GM21825 (cell line): Measurements from ENCODE around the gene SERPINA5.

Experiments
- ATAC-seq: cut with Tn5 transposase; IDR thresholded peaks from one replicate; pipeline ENCODE4 v1.9.1; 2021; ENCODE audit warnings: mild to moderate bottlenecking, moderate library complexity; ENCODE audit not compliant: unreplicated experiment

The SERPINA5 gene

DNA sequence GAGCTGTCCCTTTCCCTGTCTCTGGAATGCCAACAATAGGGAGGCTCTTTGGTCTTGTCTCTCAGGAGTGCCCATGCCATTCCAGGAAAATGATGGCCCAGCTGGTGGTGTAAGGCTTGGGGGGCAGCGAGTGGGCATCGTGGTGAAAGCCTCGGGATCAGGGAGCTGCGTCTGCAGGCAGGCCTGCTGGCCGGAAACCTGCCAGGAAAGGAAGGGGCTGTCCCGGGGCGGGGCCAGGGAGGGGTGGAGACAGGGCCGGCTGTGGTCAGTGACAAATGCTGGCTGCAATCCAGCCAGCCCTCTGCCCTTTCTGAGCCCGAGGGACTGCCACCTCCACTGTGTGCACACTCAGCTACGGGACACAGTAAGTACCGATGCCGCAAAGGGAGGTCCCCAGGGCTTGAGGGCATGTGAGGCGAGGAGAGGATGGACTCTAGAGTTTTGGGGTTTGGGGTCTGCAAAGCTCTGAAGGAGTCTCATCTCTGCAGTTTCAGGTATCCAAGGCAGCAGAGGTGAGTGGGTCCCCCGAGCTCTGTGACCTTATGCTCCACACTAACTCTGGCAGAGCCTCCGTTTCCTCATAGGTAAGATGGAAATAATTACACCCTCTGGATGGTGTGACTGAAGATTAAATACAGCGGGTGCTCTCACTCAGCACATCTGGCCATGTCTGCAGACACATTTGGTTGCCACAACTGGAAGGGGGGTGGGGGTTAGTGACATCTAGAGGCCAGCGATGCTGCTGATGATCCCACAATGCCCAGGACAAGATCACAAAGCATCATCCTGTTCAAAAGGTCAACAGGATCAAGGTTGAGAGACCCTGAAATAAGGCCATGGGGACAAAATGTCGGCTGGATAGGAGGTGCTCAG, at the start of gene SERPINA5:
Gene SERPINA5, plus strand, starts transcription at position 300 of the 873 bp plus-strand sequence. CDS start 5,937 bp downstream, outside the sequence.
- ATAC-seq, result no peak

- ATAC-seq, result no peak
Observed at GRCh38 chr14:94532447-94532846, 48.8 kb upstream of the SERPINA5 start.

DNA sequence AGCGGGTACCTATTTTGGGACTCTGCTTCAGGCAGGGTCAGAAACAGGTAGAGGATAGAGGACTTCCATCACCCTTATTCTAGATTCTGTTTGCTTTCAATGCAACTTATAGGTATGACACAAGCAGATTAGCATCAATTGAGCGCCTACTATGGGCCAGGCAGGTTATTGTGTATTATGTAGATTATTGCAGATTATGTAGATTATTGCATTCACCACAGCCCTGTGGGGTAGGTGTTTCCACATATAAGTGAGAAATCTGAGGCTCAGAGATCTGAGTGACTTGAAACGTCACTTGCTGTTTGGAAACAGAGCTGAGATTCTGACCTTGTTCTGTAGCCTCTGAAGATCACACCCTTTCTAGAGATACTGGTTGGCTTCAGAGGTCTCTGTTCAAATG, 45.7 kb upstream of the SERPINA5 start:
- ATAC-seq, result no peak

- no peak for ATAC-seq
Observed at GRCh38 chr14:94536836-94537235, 44.4 kb upstream of the SERPINA5 start.

DNA sequence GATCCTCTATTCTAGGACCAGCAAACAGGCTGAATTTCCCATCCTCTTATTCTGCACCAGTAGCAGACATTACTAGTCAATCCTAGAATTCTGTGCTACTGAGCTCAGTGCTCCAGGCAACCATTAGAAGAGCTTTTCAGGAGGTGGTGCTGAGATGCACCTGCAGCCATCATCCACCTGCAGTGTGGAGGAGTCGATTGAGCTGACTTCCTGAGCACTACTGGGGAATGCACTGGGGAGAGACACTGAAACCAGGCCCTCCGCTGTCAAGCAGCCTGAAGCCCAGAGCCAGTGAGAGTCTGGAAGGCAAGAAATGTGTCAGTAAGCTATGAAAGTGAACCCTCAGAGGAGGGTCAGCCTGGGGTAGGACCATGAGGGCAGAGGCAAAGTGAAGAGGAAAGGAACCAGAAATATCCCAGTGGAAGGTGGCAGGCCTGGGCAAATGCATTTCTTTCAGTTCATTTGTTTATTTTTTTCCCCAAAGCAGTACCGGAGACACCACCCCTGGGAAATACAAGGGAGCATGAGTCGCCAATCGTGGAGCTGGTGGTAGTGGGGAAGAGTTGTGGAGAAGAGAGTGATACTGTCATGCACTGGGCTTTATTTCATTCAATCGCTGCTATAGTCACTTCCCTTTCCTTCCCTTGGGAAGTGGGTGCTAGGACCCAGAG, 43.0 kb upstream of the SERPINA5 start:
- ATAC-seq, result no peak

DNA sequence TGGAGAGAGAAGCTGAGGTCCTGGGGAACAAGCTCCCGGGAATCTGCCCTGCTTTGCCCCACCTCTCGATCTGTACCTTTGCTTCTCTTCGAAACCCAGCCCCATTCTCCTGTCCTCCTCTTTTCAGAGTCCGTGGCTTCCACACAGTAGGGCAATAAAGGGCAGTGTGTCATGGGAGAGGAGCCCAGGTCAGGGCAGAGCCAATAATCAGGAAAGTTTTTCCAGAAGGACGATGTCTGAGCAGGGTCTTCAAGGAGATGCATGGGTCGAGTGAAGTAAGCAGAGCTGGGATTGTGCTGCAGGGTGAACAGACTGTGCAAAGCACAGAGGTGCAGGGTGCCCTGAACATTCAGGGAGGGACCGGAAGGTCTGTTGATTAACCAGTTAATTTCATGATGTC, 42.0 kb upstream of the SERPINA5 start:
- no peak for ATAC-seq

GRCh38 chr14:94540031-94540794, 41.0 kb upstream of the SERPINA5 start:
- no peak for ATAC-seq

- no peak for ATAC-seq
Observed at GRCh38 chr14:94541234-94541975, 39.8 kb upstream of the SERPINA5 start.

DNA sequence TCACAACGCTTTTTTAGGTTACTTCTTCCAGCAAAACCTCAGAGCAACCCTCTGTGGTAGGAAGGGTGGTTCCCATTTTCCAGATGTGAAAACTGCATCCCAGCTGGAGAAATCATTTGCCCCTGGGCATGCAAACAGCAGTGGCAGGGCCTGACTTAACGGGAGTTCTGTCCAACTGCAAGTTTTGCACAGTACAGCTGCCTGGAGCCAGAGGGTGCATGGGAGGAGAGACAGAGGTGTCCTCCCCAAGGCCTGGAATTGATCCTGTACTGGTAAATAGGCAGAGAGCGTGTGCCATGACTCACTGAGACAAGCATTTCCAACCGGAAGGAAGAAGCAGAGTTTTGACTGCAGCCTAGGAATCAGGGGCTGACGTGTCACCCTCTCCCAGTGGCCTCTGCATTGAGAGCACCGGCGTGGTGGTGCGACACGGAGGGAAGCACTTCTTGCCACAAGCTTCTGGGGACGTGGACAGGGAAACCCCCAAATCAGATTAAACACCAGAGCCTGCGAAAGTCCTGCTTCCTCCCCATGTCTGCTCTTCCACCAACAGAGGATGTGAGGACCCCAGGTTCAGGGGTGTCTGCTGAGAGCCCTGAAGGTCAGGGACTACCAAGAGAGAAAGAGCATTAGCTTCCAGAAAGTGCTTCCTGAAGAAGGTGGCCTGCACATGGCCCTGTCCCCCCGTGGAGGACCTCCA, 39.0 kb upstream of the SERPINA5 start:
- no peak for ATAC-seq

DNA sequence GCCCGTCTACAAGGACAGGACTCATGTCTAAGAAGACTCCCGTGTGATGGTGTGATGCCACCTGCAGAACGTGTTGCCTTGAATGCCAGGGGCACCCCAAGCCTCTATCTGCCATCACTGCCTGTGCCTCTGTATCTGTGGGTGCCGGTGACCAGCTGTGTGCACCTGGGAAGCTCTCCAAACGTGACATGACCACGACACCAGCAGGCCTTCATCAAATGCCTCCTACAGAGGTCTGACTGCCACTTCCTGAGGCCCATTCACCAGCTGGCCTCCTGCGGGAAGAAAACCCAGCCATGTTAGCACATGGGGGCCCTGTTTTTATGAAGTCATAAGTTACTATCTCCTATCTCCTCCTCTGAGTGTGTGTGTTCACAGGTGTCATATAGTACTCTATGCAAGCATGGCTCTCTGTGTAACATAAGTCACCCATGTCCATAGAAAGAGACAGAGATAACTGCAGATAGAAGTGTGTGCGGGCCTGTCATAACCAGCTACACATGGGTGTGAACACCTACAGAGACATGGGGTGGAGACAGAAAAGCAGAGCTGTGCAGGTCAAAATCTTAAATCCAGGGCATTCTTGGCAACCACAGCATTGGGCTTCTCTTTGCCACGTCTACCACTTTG, 38.3 kb upstream of the SERPINA5 start:
- ATAC-seq, result no peak

DNA sequence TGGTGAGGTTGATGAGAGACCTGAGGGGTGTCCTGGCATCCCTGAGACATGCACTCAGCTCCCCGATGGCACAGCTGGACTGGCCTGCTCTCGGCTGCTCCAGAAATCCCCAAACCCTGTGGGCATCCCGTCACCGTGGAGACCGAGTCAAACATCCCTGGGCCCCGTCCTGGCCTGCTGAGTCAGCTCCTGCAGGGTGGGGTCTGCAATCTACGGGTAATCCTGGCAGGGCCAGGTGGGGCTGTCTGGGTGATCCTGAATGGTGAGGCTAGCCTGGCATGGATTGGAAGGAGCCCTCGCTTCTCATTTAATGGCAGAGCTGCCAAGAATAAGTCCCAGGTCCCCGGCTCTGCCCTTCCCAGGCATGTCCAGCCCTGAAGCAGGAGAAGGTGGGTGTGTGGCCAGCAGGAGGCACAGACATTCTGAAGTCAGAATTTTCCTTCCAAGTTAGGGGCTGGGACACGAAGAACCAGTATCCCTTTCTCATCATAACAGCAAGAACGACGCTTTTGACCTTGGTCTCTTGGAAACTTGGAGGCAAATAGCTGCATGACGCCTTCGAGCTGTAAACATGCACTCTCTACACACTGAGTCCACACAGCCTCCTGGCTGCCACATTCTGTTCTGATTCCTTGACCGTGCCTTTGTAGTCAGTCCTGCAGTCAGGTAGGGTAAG, 37.6 kb upstream of the SERPINA5 start:
- ATAC-seq, result no peak

DNA sequence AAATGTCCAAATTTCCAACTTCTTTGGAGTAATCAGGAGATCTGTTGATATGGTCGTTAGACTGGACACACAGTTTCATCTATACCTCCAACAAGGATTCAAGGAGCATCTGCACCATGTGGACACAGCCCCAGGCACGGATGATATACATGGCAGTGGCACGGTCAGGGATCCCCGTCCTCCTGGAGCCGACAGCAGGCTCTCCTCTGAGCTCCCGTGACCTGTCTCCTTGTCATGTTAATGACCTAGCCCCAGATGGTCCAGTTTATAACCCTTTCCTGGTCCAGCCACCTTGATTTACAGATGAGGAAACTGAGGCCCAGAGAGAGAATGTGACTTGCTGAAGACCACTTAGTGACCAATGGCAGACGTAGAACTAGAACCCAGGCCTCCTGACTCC, 36.5 kb upstream of the SERPINA5 start:
- no peak for ATAC-seq

DNA sequence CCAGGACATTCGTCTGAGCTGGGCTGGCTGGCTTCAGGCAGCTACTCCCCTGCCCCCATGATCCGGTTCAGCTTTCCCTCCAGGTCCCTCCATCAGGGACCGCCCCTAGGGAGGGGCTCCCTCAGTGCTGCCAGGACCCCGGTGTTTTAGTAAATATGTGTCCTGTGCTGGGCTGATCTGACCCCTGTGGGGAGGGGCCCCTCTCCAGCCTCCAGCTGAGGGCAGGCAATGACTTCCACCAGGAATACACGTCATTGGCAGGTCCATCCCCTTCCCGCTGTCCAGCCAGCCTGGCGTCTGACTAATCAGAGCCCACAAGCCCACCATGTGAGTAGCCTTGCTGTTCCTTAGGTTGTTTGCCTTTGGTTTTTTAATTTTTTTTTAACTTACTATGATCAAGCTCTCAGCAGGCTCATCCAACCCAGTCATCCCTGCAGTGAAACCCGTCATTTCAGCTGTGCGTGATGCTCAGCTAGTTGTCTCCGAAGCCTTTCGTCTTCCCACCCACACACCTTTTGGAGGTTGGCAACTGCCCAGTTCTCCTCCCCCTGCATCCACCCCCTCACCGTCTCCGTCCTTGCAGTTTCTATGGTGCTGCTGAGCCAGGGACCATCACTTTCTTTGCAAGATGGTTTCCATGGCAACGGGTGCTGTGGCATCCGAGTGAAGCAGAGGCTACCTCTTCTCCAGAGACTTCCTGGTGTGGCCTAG, 35.9 kb upstream of the SERPINA5 start:
- ATAC-seq, result no peak

GRCh38 chr14:94547151-94547680, 34.0 kb upstream of the SERPINA5 start:
- no peak for ATAC-seq

- no peak for ATAC-seq
Observed at GRCh38 chr14:94547726-94548125, 33.5 kb upstream of the SERPINA5 start.

DNA sequence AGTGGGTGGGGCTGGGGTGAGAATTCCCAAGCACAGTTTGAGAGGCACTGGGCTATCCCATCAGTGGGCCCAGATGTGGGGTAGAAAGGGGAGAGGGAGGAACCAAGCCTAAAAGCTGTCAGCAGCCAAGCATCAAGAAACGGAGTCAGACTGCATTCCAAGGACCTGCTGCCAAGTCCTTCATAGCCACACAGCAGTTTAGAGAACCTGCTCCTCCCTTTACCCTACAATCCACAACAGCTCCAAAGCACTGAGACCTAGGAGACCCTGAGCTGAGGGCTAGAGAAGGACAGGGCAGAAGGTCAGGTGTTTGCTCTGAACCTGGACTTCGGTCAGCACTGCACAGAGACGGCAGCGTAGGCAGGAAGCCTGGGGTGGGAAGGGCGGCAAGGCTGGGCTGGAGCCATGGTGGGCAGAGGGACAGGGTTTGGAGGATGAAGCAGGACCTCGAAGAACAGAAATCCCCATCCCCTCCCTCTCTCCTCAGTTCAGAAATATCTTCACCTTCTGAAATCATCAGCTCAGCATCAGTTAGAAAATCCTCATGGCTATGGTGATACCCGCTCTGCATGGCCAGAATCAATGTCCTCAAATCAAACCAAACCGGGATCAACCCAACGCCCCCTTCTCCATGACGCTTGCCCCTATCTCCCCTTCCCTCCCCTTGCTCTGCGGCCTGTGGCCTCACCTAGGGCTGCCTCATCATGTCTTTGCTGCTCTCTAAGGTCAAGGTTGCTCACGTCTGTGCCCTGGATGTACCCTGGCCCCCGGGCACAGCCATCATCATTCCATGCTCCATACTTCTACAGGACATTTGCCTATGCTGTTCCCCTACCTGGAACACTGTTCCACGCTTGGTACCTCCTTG, 32.9 kb upstream of the SERPINA5 start:
- no peak for ATAC-seq
